Testis (tissue), 2 donors: ENCODE measurements around the gene THBD.

ENCODE experiments used
- POLR2A ChIP-seq: fragments of 450-650 bp; IDR thresholded peaks from one replicate; pipeline ENCODE4 v1.6.1; 2017; ENCODE audit warnings: antibody characterized with exemption, mild to moderate bottlenecking, moderate library complexity
- TF ChIP-seq, protein P1 (sequence below), 3 experiments: fragments of 450-650 bp in 2 of 3; fragments of 200-600 bp in 1 of 3; sonication (generic) in 1 of 3; IDR thresholded peaks; one replicate each; pipeline ENCODE4 v1.5.1; 2016 to 2019; ENCODE audit warnings: antibody characterized with exemption in 3 of 3, mild to moderate bottlenecking in 2 of 3, moderate library complexity in 1 of 3

- TF ChIP-seq, protein P1, sequence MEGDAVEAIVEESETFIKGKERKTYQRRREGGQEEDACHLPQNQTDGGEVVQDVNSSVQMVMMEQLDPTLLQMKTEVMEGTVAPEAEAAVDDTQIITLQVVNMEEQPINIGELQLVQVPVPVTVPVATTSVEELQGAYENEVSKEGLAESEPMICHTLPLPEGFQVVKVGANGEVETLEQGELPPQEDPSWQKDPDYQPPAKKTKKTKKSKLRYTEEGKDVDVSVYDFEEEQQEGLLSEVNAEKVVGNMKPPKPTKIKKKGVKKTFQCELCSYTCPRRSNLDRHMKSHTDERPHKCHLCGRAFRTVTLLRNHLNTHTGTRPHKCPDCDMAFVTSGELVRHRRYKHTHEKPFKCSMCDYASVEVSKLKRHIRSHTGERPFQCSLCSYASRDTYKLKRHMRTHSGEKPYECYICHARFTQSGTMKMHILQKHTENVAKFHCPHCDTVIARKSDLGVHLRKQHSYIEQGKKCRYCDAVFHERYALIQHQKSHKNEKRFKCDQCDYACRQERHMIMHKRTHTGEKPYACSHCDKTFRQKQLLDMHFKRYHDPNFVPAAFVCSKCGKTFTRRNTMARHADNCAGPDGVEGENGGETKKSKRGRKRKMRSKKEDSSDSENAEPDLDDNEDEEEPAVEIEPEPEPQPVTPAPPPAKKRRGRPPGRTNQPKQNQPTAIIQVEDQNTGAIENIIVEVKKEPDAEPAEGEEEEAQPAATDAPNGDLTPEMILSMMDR (IDR thresholded peaks at IDR 0.05): no peak
- no peak for TF ChIP-seq POLR2A
Observed at GRCh38 chr20:23092861-23093495, 43.5 kb upstream of the THBD start.
